Endodermal cell (in vitro differentiated cells): ENCODE measurements around the gene ADGB. TPM values are rescaled to one million over a fixed set of nuclear protein-coding genes. Genes with fewer than 3 reads are reported as not detected.

Experiments
- DNase-seq: peaks from one replicate; pipeline ENCODE4 v3.0.0-alpha.2; 2017
- H3K27ac ChIP-seq: 2 replicates; pipeline ENCODE4 v1.5.1; 2013; ENCODE audit warnings: mild to moderate bottlenecking, low read depth, low read length, moderate library complexity
- H3K27me3 ChIP-seq: 2 replicates; pipeline ENCODE4 v1.6.1; 2013; ENCODE audit warnings: mild to moderate bottlenecking, low read length, moderate library complexity; ENCODE audit not compliant: insufficient read depth, control insufficient read depth, poor library complexity, severe bottlenecking
- H3K36me3 ChIP-seq: 2 replicates; pipeline ENCODE4 v1.7.0; 2013; ENCODE audit warnings: mild to moderate bottlenecking, low read length, moderate library complexity; ENCODE audit not compliant: control insufficient read depth, insufficient read depth
- H3K4me1 ChIP-seq: one replicate; pipeline ENCODE4 v1.7.0; 2013; ENCODE audit warnings: low read length; ENCODE audit not compliant: control insufficient read depth, insufficient read depth
- H3K4me3 ChIP-seq: 2 replicates; pipeline ENCODE4 v1.5.1; 2013; ENCODE audit warnings: mild to moderate bottlenecking, low read length, moderate library complexity
- H3K9ac ChIP-seq: 2 replicates; pipeline ENCODE4 v1.6.1; 2013; ENCODE audit warnings: mild to moderate bottlenecking, low read length, moderate library complexity; ENCODE audit not compliant: poor library complexity, severe bottlenecking; ENCODE audit errors: extremely low read depth
- H3K9me3 ChIP-seq: 2 replicates; pipeline ENCODE4 v1.6.1; 2013; ENCODE audit warnings: mild to moderate bottlenecking, low read length, moderate library complexity; ENCODE audit not compliant: control insufficient read depth
- H3K27ac Mint-ChIP-seq: 2 replicates; pipeline ENCODE4 v1.8.0; 2020; ENCODE audit warnings: mixed read lengths
- H3K27me3 Mint-ChIP-seq: 2 replicates; pipeline ENCODE4 v1.8.0; 2021; ENCODE audit warnings: mild to moderate bottlenecking, mixed read lengths; ENCODE audit not compliant: insufficient read depth
- H3K36me3 Mint-ChIP-seq: 2 replicates; pipeline ENCODE4 v1.8.0; 2020; ENCODE audit warnings: low read depth, mixed read lengths
- H3K4me1 Mint-ChIP-seq: 2 replicates; pipeline ENCODE4 v1.8.0; 2020; ENCODE audit warnings: mixed read lengths
- H3K4me3 Mint-ChIP-seq: 2 replicates; pipeline ENCODE4 v1.8.0; 2020; ENCODE audit warnings: mild to moderate bottlenecking, moderate library complexity, mixed read lengths
- H3K9me3 Mint-ChIP-seq: 2 replicates; pipeline ENCODE4 v1.8.0; 2020; ENCODE audit warnings: mild to moderate bottlenecking, mixed read lengths
- CTCF ChIP-seq: fragments of 200-600 bp; sonication (generic); conservative IDR thresholded peaks from 2 replicates; pipeline ENCODE4 v1.5.0; 2021; ENCODE audit warnings: antibody characterized with exemption, mild to moderate bottlenecking
- WGBS, 2 experiments: methylation state at CpG; one replicate each; pipeline versions ENCODE4 v1.1.5 to v1.1.7; 2013; ENCODE audit warnings: missing lambda C conversion rate in 2 of 2, mixed read lengths in 1 of 2; ENCODE audit not compliant: insufficient coverage in 1 of 2, insufficient read length in 1 of 2; 5-methylcytosine and 5-hydroxymethylcytosine counted together
- total RNA-seq, 2 donors: library from RNA; stranded (reverse); fragmentation: NEBNext Ultra II Directional in 1 of 2; extraction: Animal tissue kit (Norgen Biotek cat#: 25700) in 1 of 2; gene quantifications; 2 replicates in 1 of 2; 3 replicates in 1 of 2; pipeline ENCODE4 v1.2.1, GENCODE V29; 2021

ADGB gene
- total RNA-seq, 2 donors from 2014 or later, result 0.37 to 1.3 TPM

- Mint-ChIP-seq H3K4me3 (no peak overlapping the region), H3K9me3 (no peaks in the 10 kb centered on the region), H3K36me3 (no peaks in the 10 kb centered on the region), H3K27me3 (no peaks in the 10 kb centered on the region), H3K27ac (no peak overlapping the region), H3K4me1 (no peaks in the 10 kb centered on the region)
- no peak for TF ChIP-seq CTCF
- Histone ChIP-seq H3K27ac (no peak overlapping the region), H3K4me1 (no peaks in the 10 kb centered on the region), H3K9me3 (no peaks in the 10 kb centered on the region), H3K27me3 (no peaks in the 10 kb centered on the region), H3K9ac (no peak overlapping the region), H3K36me3 (no peaks in the 10 kb centered on the region), H3K4me3 (no peak overlapping the region)
- WGBS, 2 experiments, result 91 to 100% methylated on average over 1 to 2 of the region's 2 CpGs
- DNase-seq, result no peak
Measured at GRCh38 chr6:146864885-146865284, 266.1 kb downstream of the ADGB start.

Other genes with a start within 250 kb of the ADGB start
- gene RAB32, start 55.1 kb upstream of the ADGB start, total RNA-seq, result 10 to 100 TPM; 19.8 to 20.5 TPM